NCI-H1436 (cell line): ENCODE data around the gene NPIPB6.
"Not testable (repeated sequence)": the region's sequence is repeated elsewhere in the genome, so short reads cannot be mapped to it uniquely, and the experiment has no call there.

Source experiments
- DNase-seq: peaks from one replicate; lab custom pipeline; 2025; lab: John Stamatoyannopoulos, UW

Gene NPIPB6

GRCh38 chr16:28363408-28363807, at the start of gene NPIPB6:
Gene NPIPB6, minus strand, starts transcription at chr16:28363508. Its CDS starts 686 bp downstream, at chr16:28362822.
- not testable (repeated sequence) for DNase-seq

- DNase-seq, result not testable (repeated sequence)
These were observed 40.1 kb upstream of the NPIPB6 start, which contains the start of gene EIF3CL for GRCh38 chr16:28403220-28404072. Gene EIF3CL, minus strand, starts transcription at chr16:28403841. Its CDS starts 223 bp downstream, at chr16:28403618.

- DNase-seq, result not testable (repeated sequence)
These were observed 28.7 kb upstream of the NPIPB6 start for GRCh38 chr16:28392054-28392453.

- not testable (repeated sequence) for DNase-seq
These were observed 19.0 kb upstream of the NPIPB6 start for GRCh38 chr16:28382177-28382867.

- not testable (repeated sequence) for DNase-seq
These were observed 14.5 kb upstream of the NPIPB6 start for GRCh38 chr16:28377822-28378221.

- DNase-seq, result not testable (repeated sequence)
These were observed 13.9 kb upstream of the NPIPB6 start for GRCh38 chr16:28377108-28377625.

- not testable (repeated sequence) for DNase-seq
These were observed 11.8 kb upstream of the NPIPB6 start for GRCh38 chr16:28375115-28375514.

GRCh38 chr16:28374281-28374680, 11.0 kb upstream of the NPIPB6 start:
- DNase-seq, result not testable (repeated sequence)

GRCh38 chr16:28367926-28368325, 4.6 kb upstream of the NPIPB6 start:
- DNase-seq, result not testable (repeated sequence)

- not testable (repeated sequence) for DNase-seq
These were observed 1.2 kb upstream of the NPIPB6 start for GRCh38 chr16:28364268-28365173.

GRCh38 chr16:28362600-28362999, 708 bp downstream of the NPIPB6 start:
- DNase-seq, result not testable (repeated sequence)

- DNase-seq, result not testable (repeated sequence)
These were observed 25.1 kb downstream of the NPIPB6 start for GRCh38 chr16:28338230-28338629.

- DNase-seq, result not testable (repeated sequence)
These were observed 26.2 kb downstream of the NPIPB6 start for GRCh38 chr16:28336940-28337710.

- DNase-seq, result not testable (repeated sequence)
These were observed 27.6 kb downstream of the NPIPB6 start for GRCh38 chr16:28335678-28336077.

- not testable (repeated sequence) for DNase-seq
These were observed 30.7 kb downstream of the NPIPB6 start for GRCh38 chr16:28332632-28333031.

GRCh38 chr16:28330981-28331380, 32.3 kb downstream of the NPIPB6 start:
- not testable (repeated sequence) for DNase-seq

- DNase-seq, result not testable (repeated sequence)
These were observed 33.1 kb downstream of the NPIPB6 start for GRCh38 chr16:28330232-28330631.

- DNase-seq, result no peak
These were observed 36.3 kb downstream of the NPIPB6 start for GRCh38 chr16:28326881-28327610.

GRCh38 chr16:28324887-28325279, 38.4 kb downstream of the NPIPB6 start:
- no peak for DNase-seq
